Neural progenitor cell (in vitro differentiated cells): ENCODE results near the gene CFAP221.

Experiments used
- CTCF ChIP-seq: fragments of 200-600 bp; sonication (generic); IDR thresholded peaks from 2 replicates; pipeline ENCODE4 v1.5.1; 2017; ENCODE audit warnings: antibody characterized with exemption, mild to moderate bottlenecking
- EZH2phosphoT487 ChIP-seq: fragments of 200-600 bp; sonication (generic); IDR thresholded peaks from 2 replicates; pipeline ENCODE4 v1.6.1; 2017; ENCODE audit warnings: antibody characterized with exemption

DNA sequence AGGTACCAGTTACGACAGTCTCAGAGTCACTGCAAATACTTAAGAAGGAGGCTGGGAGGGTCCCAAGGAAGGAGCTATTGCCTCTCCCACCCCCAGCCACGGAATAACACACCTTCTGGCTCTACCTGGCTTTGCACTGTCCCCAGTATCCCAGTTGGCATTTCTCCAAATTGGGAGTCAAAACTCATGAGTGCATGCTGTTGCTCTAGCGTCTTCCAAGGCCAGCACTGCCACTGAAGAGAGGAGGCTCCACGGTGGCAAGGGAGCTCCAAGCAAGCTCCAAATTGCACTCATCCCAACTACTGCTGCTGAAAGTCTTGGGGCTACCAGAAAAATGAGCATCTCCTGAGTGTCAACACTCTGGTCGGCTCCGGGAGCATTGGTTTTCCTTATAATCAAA, 21.6 kb upstream of the CFAP221 start:
- TF ChIP-seq CTCF (no peak), EZH2phosphoT487 (no peak)
